ENCODE results near the gene AKAP6.
A peak's percentile ranks its signal among the peaks of the same experiment; 100 is the strongest.
"Not testable (repeated sequence)": the region's sequence is repeated elsewhere in the genome, so short reads cannot be mapped to it uniquely, and the experiment has no call there.

AKAP6 gene

DNA sequence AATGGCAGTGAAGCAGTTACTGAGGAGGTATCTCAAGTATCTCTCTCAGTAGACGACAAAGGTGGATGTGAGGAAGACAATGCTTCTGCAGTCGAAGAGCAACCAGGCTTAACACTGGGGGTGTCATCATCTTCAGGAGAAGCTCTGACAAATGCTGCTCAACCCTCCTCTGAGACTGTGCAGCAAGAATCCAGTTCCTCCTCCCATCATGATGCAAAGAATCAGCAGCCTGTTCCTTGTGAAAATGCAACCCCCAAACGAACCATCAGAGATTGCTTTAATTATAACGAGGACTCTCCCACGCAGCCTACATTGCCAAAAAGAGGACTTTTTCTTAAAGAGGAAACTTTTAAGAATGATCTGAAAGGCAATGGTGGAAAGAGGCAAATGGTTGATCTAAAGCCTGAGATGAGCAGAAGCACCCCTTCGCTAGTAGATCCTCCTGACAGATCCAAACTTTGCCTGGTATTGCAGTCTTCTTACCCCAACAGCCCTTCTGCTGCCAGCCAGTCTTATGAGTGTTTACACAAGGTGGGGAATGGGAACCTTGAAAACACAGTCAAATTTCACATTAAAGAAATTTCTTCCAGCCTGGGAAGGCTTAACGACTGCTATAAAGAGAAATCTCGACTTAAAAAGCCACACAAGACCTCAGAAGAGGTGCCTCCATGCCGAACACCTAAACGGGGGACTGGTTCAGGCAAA is 216.6 kb downstream of the AKAP6 start:
- in situ Hi-C loops (cut with MboI; ENCODE audit: low pct_unique_long_range_greater_than_20kb, low sequenced_read_pairs): no loop called here
- DNase-seq: no peak

DNA sequence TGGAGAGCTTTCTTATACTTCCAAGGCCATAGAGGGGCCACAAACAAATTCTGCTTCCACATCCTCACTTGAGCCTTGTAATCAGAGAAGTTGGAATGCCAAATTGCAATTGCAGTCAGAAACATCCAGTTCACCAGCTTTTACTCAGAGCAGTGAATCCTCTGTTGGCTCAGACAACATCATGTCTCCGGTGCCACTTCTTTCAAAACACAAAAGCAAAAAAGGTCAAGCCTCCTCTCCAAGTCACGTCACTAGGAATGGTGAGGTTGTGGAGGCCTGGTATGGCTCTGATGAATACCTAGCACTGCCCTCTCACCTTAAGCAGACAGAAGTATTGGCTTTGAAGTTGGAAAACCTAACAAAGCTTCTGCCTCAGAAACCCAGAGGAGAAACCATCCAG is 217.1 kb downstream of the AKAP6 start:
- in situ Hi-C loops (cut with MboI; ENCODE audit: low pct_unique_long_range_greater_than_20kb, low sequenced_read_pairs): no loop called here

DNA sequence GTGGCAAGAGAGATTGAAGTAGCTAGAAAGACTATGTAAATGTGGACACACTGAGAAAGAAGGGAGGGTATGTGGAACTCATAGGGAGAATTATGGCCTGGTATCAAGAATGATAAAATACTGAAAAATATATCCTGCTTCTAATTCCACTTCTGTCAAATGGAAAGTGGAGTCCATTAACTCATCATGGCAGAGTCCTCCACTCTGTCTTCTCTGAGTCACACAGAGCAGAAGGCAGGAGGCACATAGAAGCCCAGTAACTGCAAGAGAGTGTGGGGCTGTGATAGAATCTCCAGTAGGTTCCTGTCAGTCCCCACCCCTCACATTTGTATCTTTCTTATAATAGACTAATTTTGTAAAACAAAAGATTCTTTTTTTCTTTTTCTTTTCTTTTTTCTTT is 223.7 kb downstream of the AKAP6 start:
- DNase-seq: no peak
- in situ Hi-C loops (cut with MboI; ENCODE audit: low pct_unique_long_range_greater_than_20kb, low sequenced_read_pairs): no loop called here

More for the DNA sequence above, 217.1 kb downstream of the AKAP6 start:
- no peak for DNase-seq

DNA sequence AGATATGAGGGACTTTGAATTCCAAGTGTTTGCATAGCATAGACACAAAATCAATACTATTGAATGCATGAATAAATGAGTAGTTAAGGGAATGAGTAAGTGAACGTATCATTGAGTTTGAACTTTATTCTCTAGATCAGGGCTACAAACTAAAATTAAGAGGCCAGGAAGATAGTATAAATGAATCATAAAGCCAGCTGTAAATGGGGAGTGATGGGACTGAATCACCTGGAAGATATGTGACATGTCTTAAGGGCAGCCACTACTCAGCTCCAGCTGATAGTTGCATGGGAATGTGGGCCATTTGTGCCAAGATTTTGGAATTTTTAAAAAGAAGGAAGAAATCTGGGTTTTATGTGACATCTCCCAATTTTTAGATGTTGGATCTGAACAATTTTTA is 229.9 kb downstream of the AKAP6 start:
- no peak for DNase-seq
- in situ Hi-C loops (cut with MboI; ENCODE audit: low pct_unique_long_range_greater_than_20kb, low sequenced_read_pairs): no loop called here

DNA sequence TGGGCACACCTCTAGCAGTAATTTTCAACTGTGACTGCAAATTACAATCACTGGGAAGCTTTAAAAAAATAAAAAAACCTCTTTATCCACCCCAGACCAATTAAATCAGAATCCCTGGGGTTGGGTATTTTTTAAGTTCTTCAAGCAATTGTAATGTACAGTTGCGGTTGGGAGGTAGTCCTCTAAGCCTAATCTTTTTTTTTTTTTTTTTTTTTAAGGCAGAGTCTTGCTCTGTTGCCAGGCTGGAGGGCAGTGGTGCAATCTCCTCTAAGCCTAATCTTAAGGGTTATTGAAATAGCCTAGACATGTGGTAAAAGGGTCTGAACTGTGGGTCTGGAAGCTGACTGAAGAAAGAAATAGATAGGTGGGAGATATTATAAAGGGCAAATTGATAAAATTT is 230.5 kb downstream of the AKAP6 start:
- DNase-seq: no peak
- in situ Hi-C loops (cut with MboI; ENCODE audit: low pct_unique_long_range_greater_than_20kb, low sequenced_read_pairs): no loop called here

DNA sequence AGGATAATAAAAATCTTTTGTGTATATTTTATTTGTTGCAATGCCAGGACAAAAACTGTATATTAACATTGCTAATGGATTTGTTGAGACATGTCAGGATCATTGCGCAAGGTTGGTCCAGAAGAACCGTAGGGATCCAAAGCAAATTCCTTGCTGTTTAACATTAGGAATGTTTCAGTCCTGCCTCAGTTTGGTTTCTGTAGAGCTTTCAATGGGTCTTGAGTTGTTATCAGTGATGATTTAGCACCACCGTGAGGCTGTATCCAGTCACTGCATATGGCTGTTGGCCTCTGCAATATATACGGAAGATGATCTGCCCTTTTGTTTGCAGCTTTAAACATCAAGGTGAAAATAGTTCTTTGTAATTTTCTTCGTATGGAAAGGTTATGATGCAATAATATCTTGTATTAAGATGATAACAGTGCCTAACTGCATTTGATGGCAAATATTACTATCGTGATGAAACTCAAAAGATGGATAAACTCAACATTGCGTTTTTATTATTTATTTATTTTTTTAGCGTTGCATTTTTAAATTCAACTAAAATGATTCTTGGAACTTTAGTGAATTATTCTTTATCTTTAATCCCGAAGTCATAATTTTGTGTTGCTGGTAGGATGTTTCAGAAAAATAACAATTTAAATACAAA is 231.2 kb downstream of the AKAP6 start:
- in situ Hi-C loops (cut with MboI; ENCODE audit: low pct_unique_long_range_greater_than_20kb, low sequenced_read_pairs): no loop called here
- DNase-seq: peak; percentile 66

DNA sequence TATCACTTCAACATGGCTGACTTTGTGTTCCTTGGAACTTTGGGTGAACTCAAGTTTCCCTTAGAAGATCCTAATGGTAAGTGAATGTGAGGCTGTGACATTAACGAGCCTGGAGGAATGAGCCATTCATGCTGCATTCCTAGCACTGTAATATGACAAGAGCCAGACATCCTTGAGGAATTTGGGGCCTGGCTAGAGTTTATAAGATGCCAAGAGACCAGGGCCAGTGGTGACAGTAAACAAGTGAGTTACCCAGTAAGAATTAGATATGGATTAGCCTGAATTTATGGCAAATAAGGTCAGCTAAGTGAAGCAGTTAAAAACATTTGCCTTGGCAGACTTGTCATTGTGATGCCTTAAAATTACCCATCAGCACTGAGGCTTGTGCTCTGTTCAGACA is 232.4 kb downstream of the AKAP6 start:
- in situ Hi-C loops (cut with MboI; ENCODE audit: low pct_unique_long_range_greater_than_20kb, low sequenced_read_pairs): no loop called here
- DNase-seq: no peak

DNA sequence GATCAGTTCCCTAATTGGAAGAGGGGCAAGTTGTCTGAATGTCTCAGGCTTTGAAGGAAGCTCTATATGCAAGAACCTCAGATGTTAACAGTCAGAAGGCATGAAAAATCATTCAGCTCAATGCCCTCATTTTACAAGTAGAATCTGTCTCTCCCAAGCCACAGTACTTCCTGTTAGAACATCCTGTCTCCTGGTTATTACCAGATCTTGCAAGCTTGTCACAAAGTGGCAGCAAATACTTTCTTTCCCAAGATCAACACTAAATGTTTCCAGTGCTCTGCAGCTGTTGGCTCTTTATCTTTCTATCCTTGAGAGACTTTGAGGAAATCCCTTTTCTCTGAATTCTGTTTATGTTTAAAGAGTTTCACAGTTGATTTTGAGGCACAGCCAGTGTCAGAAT is 235.5 kb downstream of the AKAP6 start:
- peak; percentile 66 for DNase-seq
- in situ Hi-C loops (cut with MboI; ENCODE audit: low pct_unique_long_range_greater_than_20kb, low sequenced_read_pairs): no loop called here

DNA sequence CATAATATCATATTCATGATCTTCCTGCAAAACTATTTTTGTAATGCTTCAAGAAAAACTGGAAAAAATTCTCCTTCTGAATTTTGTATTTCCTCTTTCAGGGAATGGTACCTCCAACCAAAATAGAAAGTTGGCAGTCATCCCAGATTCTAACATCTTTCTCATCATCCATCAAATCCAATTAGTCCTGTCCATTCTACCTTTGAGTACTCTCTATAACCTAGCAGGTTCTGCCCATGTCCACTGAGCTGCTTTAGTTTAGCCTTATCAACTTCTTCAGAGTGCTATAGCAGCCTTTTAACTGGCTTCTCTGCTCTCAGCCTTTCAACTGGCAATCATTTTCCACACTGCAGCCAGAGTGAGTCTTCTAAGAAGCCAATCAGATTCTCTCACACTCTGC is 236.2 kb downstream of the AKAP6 start:
- in situ Hi-C loops (cut with MboI; ENCODE audit: low pct_unique_long_range_greater_than_20kb, low sequenced_read_pairs): no loop called here
- no peak for DNase-seq

DNA sequence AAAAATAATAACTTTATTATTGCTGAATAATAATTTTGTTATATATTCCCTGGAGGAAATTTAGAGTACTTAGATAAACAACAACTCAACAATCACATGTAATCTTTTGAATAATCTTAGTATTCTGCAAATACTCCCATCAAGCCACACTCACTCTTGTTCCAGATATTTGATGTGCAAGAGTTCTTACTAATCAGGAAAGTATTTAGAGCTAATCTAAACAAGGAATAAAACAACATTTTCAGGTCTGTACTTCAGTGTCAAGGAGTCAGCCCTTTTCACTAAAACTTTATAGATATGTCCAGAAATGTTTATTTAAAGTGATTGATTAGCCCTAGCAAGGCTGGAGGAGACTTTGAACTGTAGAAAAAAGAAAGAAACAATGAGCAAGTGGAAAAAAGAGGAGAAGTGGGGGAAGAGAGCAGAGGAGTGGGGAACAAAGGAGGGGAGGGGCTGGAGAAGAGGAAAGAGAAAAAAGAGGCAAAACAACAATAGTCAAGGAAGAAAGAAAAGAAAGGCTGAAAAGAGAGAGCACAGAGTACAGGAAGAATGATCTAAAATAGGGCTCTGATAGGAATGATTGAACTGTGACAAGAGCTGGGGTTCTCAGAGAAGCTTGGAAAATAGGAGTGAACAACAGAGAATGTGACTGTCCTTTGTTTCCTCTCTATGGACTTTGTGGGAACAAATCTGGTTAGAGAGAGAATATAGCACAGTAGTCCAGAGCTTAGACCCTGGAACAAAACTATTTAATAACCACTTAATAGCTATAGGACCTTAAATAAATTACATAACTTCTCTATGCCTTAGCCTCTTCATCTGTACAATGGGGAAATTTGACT is 238.7 kb downstream of the AKAP6 start:
- in situ Hi-C loops (cut with MboI; ENCODE audit: low pct_unique_long_range_greater_than_20kb, low sequenced_read_pairs): no loop called here
- DNase-seq: no peak

DNA sequence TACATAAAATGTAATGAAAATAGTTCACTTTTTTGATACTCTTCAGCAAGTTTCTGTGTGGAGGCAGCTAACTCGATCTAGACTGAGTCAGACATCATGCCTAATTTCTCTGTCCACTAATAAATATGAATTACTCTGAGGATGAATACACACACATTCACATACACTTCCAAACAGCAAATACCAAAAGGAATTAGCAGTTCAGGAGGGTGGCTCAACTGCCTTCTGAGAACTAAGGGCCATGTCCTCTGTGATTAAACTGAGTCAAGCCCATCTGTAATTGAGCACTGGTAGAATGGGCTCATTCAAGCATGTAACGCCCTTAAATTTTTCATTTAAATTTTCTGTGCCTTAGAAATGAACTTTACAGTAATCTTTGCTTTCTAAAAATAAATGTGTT is 242.5 kb downstream of the AKAP6 start:
- in situ Hi-C loops (cut with MboI; ENCODE audit: low pct_unique_long_range_greater_than_20kb, low sequenced_read_pairs): no loop called here
- DNase-seq: no peak

DNA sequence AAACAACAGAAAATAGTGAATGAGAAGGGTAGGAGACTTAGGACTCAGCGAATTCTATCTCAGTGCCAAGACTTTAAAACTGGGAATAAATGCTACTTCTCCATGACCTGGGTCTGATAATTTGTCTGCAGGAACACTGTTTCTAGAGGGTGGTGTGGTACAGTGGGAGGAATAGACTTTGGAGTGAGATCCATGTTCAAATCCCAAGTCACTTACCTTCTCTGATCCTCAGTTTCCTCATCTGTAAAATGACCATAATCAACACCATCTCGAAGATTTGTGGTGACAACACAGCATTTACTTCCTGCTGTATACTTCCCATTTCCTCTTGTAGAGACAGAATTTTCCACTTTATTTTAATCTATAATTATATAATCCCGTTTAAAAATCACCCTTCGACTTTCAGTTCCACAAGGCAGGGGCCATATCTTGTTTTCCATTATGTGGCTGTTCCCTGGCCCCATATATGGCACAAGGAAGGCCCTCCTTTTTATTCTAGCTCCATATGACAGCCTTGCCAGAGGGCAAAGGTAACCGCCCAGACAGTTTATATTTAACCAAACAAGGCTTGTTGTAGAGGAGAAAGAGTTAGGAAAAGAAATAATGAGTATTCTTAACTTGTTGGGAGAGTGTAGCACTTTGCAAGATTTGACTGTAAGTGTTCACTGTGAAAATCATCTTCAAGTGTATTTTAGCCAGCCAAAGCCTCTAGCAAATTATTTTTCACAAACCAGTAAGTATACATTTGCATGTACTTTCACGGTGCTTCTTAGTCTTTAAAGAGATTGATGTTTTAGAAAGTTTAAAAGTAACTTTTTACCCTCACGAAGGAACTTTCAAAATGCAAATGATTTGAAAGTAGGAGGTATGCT is 243.1 kb downstream of the AKAP6 start:
- in situ Hi-C loops (cut with MboI; ENCODE audit: low pct_unique_long_range_greater_than_20kb, low sequenced_read_pairs): no loop called here
- no peak for DNase-seq

DNA sequence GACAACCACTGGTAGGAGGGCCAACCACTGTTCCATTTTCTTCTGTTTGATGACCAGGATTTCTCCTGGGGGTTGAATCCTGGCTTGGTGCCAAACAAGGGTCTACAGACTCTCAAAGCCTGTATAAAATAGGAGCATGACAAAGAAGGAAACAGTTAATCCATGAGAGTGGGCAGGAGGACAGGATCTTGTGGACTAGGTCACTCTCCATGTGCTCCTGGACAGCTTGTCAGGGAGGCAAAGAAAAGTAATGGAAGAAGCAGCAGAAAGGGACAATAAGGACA is 243.7 kb downstream of the AKAP6 start:
- in situ Hi-C loops (cut with MboI; ENCODE audit: low pct_unique_long_range_greater_than_20kb, low sequenced_read_pairs): no loop called here
- DNase-seq: no peak

DNA sequence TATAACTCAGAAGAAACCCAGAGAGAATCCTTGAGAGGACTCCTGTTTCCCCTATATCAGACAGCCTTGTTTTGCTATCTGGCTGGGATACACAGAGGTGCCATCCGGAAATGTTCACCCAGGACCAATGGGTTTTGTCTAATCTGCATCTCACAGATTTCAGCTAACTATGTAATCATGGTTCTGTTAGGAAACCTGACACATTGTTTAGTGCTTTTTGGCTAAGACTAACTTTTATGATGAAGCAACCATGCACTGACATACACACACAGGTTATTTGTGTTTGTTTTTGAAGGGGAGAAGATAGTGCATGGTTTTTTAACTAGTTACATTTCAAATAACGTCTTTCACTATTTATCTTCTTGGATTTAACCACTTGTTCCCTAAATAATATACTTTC is 245.2 kb downstream of the AKAP6 start:
- in situ Hi-C loops (cut with MboI; ENCODE audit: low pct_unique_long_range_greater_than_20kb, low sequenced_read_pairs): no loop called here
- DNase-seq: no peak

DNA sequence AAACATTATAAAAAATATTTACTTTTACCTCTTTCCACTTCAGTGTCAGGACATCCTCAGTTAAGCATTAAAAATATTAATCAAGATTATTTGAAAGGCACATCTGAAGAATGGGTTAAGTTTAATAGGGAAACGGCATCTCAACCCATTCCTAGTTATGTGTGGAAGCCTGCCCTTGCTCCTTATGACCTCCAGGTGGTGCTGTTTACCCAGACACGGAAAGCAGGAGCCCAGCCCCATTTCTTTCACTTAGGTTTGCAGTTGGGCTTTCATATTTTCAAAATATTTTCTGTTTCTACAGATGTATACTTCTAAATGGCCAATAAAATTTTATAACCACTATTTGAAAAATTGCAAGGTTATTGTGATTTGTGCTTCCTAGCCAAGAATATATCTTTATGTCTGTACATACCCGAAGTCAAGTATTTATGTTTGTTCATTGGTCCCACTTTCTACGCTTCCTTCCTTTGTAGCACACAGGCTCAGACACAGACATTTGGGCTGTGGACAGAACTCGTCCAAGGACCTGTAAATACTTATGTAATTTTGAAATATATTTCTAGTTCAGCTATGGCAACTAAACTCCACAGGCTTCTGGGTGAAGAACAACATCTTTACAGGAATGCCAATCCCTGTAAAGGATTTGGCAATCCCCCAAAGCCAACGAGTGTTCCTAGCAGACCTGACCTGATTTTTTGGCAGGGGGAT is 247.1 kb downstream of the AKAP6 start:
- in situ Hi-C loops (cut with MboI; ENCODE audit: low pct_unique_long_range_greater_than_20kb, low sequenced_read_pairs): no loop called here

DNA sequence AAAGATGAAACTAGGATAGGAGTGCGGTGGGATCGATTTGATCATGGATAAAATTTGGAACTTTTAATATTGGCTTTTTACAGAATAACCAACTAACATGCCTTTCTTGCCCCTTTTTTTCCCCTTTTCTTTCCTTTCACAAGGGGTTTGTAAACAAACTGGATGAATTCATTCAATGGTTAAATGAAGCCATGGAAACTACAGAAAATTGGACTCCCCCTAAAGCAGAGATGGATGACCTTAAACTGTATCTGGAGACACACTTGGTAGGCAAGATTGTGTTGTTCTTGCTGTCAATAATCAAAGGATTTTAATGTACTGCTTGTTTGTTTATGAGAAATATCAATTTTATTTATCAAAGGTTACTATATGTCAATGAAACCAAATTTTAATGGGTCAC is 247.9 kb downstream of the AKAP6 start:
- DNase-seq: no peak
- in situ Hi-C loops (cut with MboI; ENCODE audit: low pct_unique_long_range_greater_than_20kb, low sequenced_read_pairs): no loop called here

More for the DNA sequence above, 247.1 kb downstream of the AKAP6 start:
- DNase-seq: peak; percentile 49

DNA sequence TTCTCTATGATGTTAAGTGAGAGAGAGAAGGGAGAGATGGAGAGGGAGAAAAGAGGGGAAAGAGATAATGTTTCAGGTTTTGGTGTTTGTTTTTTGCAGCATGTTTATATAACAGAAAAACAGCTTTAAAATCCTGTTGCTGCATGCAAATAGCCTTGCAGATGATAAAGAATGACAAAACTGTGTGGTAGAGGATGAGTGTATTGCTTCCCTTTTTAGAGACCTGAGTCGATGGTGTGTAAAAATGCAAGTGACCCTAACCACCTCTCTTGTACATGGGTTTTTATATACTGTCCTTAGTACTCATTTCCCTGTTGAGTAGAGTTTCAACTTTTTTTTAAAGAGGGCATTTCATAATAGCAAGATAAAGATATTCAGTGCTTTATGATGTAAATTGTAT is 249.1 kb downstream of the AKAP6 start:
- DNase-seq: no peak
- in situ Hi-C loops (cut with MboI; ENCODE audit: low pct_unique_long_range_greater_than_20kb, low sequenced_read_pairs): no loop called here

DNA sequence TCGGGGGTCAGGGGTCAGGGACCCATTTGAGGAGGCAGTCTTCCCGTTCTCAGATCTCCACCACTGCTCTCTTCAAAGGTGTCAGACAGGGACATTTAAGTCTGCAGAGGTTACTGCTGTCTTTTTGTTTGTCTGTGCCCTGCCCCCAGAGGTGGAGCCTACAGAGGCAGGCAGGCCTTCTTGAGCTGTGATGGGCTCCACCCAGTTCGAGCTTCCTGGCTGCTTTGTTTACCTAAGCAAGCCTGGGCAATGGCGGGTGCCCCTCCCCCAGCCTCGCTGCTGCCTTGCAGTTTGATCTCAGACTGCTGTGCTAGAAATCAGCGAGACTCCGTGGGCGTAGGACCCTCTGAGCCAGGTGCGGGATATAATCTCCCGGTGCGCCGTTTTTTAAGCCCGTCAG is 254.3 kb downstream of the AKAP6 start:
- DNase-seq; in situ Hi-C loops (cut with MboI; ENCODE audit: low pct_unique_long_range_greater_than_20kb, low sequenced_read_pairs): not testable (repeated sequence)

DNA sequence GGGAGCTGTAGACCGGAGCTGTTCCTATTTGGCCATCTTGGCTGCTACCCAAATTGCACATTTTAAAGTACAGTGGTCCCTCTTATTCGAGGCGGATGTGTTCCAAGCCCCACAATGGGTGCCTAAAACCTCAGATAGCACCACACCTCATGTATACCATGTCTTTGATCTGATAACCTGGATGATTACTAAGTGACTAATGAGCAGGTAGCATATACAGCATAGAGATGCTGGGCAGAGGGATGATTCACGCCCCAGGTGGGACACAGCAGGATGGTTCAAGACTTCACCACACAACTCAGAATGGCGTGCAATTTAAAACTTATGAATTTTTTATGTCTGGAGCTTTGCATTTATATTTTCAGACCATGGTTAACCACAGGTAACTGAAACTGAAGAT is 255.0 kb downstream of the AKAP6 start:
- in situ Hi-C loops (cut with MboI; ENCODE audit: low pct_unique_long_range_greater_than_20kb, low sequenced_read_pairs): no loop called here
- DNase-seq: no peak

Data from KBM-7 (cell line).